Tibial nerve (tissue), 4 donors: ENCODE measurements around the gene HS2ST1. TPM values are rescaled to one million over a fixed set of nuclear protein-coding genes. Genes with fewer than 3 reads are reported as not detected.

Source experiments
- DNase-seq, 2 donors: peaks; one replicate each; pipeline ENCODE4 v3.0.0-alpha.2; 2019; ENCODE audit warnings: low spot score in 2 of 2
- H3K27ac ChIP-seq, 4 donors: fragments of 200-600 bp; sonication (generic) in 3 of 4; one replicate each; pipeline ENCODE4 v1.5.1; 2017 to 2019; ENCODE audit warnings: mild to moderate bottlenecking in 1 of 4
- H3K27me3 ChIP-seq, 2 donors: fragments of 200-600 bp; sonication (generic) in 1 of 2; one replicate each; pipeline versions ENCODE4 v1.5.1 to v1.6.0; 2017 to 2019
- H3K36me3 ChIP-seq, 3 donors: fragments of 200-600 bp; sonication (generic); one replicate each; pipeline ENCODE4 v1.5.1; 2018 to 2019
- H3K4me1 ChIP-seq, 4 donors: fragments of 200-600 bp; sonication (generic) in 3 of 4; one replicate each; pipeline ENCODE4 v1.5.1; 2017 to 2019
- H3K4me3 ChIP-seq, 4 donors: fragments of 200-600 bp; sonication (generic) in 3 of 4; one replicate each; pipeline ENCODE4 v1.5.1; 2017 to 2019; ENCODE audit warnings: mild to moderate bottlenecking in 1 of 4, moderate library complexity in 1 of 4
- H3K9me3 ChIP-seq, 4 donors: fragments of 200-600 bp; sonication (generic) in 3 of 4; one replicate each; pipeline ENCODE4 v1.5.1; 2017 to 2019
- EP300 ChIP-seq, 2 donors: sonication (generic); formaldehyde crosslinking; IDR thresholded peaks; one replicate each; pipeline ENCODE4 v1.6.1; 2017; ENCODE audit warnings: antibody characterized with exemption in 2 of 2, mild to moderate bottlenecking in 1 of 2
- POLR2A ChIP-seq, 2 donors: fragments of 450-650 bp; IDR thresholded peaks; one replicate each; pipeline ENCODE4 v1.6.1; 2017; ENCODE audit warnings: antibody characterized with exemption in 2 of 2, mild to moderate bottlenecking in 2 of 2, moderate library complexity in 2 of 2
- WGBS, 2 donors: methylation state at CpG; one replicate each; pipeline ENCODE4 v1.1.5; 2018; 5-methylcytosine and 5-hydroxymethylcytosine counted together
- total RNA-seq, 4 donors: library from RNA; depleted of rRNA; stranded (reverse); fragments of >200 nt; gene quantifications; one replicate each; pipeline ENCODE4 v1.1.0, GENCODE V29; 2016
- TF ChIP-seq, protein P1 (sequence below), 5 experiments: fragments of 200-600 bp in 3 of 5; fragments of 450-650 bp in 2 of 5; sonication (generic) in 3 of 5; IDR thresholded peaks; one replicate each; pipeline ENCODE4 v1.5.1; 2016 to 2019; ENCODE audit warnings: antibody characterized with exemption in 5 of 5, mild to moderate bottlenecking in 3 of 5, moderate library complexity in 2 of 5

Gene HS2ST1
- total RNA-seq, 4 donors from 2014 or later: 10.3 to 12.9 (median 11.2) TPM

GRCh38 chr1:86905875-86906274 lies 8.6 kb upstream of the HS2ST1 start:
- 0% methylated on average over 1 of the region's 1 CpG for WGBS, 2 donors
- TF ChIP-seq, protein P1, sequence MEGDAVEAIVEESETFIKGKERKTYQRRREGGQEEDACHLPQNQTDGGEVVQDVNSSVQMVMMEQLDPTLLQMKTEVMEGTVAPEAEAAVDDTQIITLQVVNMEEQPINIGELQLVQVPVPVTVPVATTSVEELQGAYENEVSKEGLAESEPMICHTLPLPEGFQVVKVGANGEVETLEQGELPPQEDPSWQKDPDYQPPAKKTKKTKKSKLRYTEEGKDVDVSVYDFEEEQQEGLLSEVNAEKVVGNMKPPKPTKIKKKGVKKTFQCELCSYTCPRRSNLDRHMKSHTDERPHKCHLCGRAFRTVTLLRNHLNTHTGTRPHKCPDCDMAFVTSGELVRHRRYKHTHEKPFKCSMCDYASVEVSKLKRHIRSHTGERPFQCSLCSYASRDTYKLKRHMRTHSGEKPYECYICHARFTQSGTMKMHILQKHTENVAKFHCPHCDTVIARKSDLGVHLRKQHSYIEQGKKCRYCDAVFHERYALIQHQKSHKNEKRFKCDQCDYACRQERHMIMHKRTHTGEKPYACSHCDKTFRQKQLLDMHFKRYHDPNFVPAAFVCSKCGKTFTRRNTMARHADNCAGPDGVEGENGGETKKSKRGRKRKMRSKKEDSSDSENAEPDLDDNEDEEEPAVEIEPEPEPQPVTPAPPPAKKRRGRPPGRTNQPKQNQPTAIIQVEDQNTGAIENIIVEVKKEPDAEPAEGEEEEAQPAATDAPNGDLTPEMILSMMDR (IDR thresholded peaks at IDR 0.05): no peak
- TF ChIP-seq POLR2A (IDR thresholded peaks at IDR 0.05) (no peak), EP300 (IDR thresholded peaks at IDR 0.05) (no peak)
- no peak for DNase-seq
- Histone ChIP-seq H3K27ac (no peak overlapping the region), H3K9me3 (no peaks in the 10 kb centered on the region), H3K36me3 (peaks cover 0 to 39% (median 2%) of the 10 kb centered on the region in 3 donors), H3K27me3 (no peaks in the 10 kb centered on the region), H3K4me3 (no peak overlapping the region), H3K4me1 (peaks cover 0 to 46% (median 7%) of the 10 kb centered on the region in 4 donors)

GRCh38 chr1:86906419-86906818 lies 8.0 kb upstream of the HS2ST1 start:
- H3K4me1 ChIP-seq: peaks cover 0 to 51% (median 11%) of the 10 kb centered on the region in 4 donors

GRCh38 chr1:86912281-86912900 lies 2.0 kb upstream of the HS2ST1 start:
- H3K27me3 ChIP-seq: no peaks in the 10 kb centered on the region
- no peak overlapping the region for H3K27ac ChIP-seq
- no peaks in the 10 kb centered on the region for H3K9me3 ChIP-seq
- 44 to 67% methylated on average over 6 of the region's 6 CpGs for WGBS, 2 donors
- TF ChIP-seq EP300 (IDR thresholded peaks at IDR 0.05): no peak
- TF ChIP-seq, protein P1 (IDR thresholded peaks at IDR 0.05): no peak
- TF ChIP-seq POLR2A (IDR thresholded peaks at IDR 0.05): no peak
- H3K4me1 ChIP-seq: peaks cover 0 to 57% (median 24%) of the 10 kb centered on the region in 4 donors
- H3K4me3 ChIP-seq: peak overlapping the region in 3 of 4 donors; percentile 82 to 96 (median 85)
- no peak for DNase-seq
- H3K36me3 ChIP-seq: peaks cover 0 to 16% (median 0%) of the 10 kb centered on the region in 3 donors

More at GRCh38 chr1:86906419-86906818, 8.0 kb upstream of the HS2ST1 start:
- Histone ChIP-seq H3K4me3 (no peak overlapping the region), H3K27ac (no peak overlapping the region), H3K36me3 (peaks cover 0 to 33% (median 0%) of the 10 kb centered on the region in 3 donors), H3K9me3 (no peaks in the 10 kb centered on the region), H3K27me3 (no peaks in the 10 kb centered on the region)
- DNase-seq: no peak
- TF ChIP-seq, protein P1 (IDR thresholded peaks at IDR 0.05): no peak
- no peak for TF ChIP-seq POLR2A (IDR thresholded peaks at IDR 0.05)
- TF ChIP-seq EP300 (IDR thresholded peaks at IDR 0.05): no peak
- 10 to 13% methylated on average over 2 of the region's 2 CpGs for WGBS, 2 donors

GRCh38 chr1:86913399-86913895 lies 988 bp upstream of the HS2ST1 start:
- Histone ChIP-seq H3K4me1 (peaks cover 0 to 51% (median 24%) of the 10 kb centered on the region in 4 donors), H3K4me3 (peak overlapping the region; percentile 71 to 96 (median 84))

More at GRCh38 chr1:86913399-86913895, 988 bp upstream of the HS2ST1 start:
- peaks cover 0 to 10% (median 0%) of the 10 kb centered on the region in 3 donors for H3K36me3 ChIP-seq
- 0 to 1% methylated on average over 17 of the region's 17 CpGs for WGBS, 2 donors
- DNase-seq: peak in 1 of 2 donors; percentile 7
- no peak for TF ChIP-seq EP300 (IDR thresholded peaks at IDR 0.05)
- TF ChIP-seq, protein P1 (IDR thresholded peaks at IDR 0.05): no peak
- no peak for TF ChIP-seq POLR2A (IDR thresholded peaks at IDR 0.05)
- no peaks in the 10 kb centered on the region for H3K27me3 ChIP-seq
- H3K27ac ChIP-seq: peak overlapping the region; percentile 88 to 97 (median 92)
- H3K9me3 ChIP-seq: no peaks in the 10 kb centered on the region
